Retinal pigment epithelial cell (primary cell): ENCODE data around the gene DSP.

ENCODE experiments used
- DNase-seq: peaks from one replicate; pipeline ENCODE4 v3.0.0-alpha.2; 2010; ENCODE audit warnings: low read depth
- H3K4me3 ChIP-seq: 2 replicates; pipeline ENCODE4 v1.5.1; 2011; ENCODE audit warnings: mild to moderate bottlenecking, low read length, control low read depth, moderate library complexity
- TF ChIP-seq, protein P1 (sequence below): conservative IDR thresholded peaks from 2 replicates; pipeline ENCODE4 v1.5.1; 2011; ENCODE audit warnings: low read depth, low read length, control low read depth, inconsistent platforms

Gene DSP

DNA sequence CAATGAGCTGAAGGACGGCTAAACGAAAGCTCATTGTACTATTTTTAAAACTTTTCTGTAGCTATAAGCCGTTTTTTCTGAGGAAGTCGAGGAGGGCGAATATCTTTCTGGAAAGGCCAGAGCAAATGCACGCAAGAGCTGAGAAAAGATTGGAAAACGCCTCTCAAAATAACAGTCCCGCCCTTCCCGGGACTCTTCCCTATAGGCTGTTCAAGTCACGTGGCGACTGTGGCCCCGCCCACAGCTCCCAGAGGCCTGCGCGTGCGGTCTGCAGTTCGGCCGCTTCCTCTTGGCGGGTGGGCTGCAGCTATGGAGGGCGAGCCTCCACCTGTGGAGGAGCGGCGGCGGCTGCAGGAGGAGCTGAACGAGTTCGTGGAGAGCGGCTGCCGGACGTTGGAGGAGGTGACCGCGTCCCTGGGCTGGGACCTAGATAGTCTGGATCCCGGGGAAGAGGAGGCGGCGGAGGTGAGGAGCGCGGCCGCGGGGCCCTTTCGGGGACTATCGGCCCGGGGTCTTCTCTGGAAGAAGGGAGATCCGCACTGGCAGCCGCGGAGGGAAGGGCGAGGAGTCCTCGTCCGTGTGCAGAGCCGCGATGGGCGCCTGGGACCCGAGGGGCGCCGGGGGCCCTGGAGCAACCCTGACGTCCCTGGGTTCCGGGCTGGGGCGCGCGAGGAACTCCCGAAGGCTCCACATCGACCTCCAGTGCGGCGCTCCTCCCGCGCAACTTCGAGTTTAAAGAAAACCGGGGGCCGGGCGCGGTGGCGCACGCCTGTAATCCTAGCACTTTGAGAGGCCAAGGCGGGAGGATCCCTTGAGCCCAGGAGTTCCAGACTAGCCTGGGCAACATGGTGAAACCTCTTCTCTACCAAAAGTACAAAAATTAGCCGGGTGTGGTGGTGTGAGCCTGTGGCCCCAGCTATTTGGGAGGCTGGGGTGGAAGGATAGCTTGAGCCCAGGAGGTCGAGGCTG, 48.8 kb downstream of the DSP start, which contains the start of gene SNRNP48:
TSS of gene SNRNP48 (plus strand) at position 250 of the 969 bp plus-strand sequence. CDS start at position 310, 60 bp downstream.
- peak within 1 kb of the TSS; percentile 76 for H3K4me3 ChIP-seq
- peak; percentile 69 for DNase-seq
- TF ChIP-seq, protein P1, sequence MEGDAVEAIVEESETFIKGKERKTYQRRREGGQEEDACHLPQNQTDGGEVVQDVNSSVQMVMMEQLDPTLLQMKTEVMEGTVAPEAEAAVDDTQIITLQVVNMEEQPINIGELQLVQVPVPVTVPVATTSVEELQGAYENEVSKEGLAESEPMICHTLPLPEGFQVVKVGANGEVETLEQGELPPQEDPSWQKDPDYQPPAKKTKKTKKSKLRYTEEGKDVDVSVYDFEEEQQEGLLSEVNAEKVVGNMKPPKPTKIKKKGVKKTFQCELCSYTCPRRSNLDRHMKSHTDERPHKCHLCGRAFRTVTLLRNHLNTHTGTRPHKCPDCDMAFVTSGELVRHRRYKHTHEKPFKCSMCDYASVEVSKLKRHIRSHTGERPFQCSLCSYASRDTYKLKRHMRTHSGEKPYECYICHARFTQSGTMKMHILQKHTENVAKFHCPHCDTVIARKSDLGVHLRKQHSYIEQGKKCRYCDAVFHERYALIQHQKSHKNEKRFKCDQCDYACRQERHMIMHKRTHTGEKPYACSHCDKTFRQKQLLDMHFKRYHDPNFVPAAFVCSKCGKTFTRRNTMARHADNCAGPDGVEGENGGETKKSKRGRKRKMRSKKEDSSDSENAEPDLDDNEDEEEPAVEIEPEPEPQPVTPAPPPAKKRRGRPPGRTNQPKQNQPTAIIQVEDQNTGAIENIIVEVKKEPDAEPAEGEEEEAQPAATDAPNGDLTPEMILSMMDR, result no peak

DNA sequence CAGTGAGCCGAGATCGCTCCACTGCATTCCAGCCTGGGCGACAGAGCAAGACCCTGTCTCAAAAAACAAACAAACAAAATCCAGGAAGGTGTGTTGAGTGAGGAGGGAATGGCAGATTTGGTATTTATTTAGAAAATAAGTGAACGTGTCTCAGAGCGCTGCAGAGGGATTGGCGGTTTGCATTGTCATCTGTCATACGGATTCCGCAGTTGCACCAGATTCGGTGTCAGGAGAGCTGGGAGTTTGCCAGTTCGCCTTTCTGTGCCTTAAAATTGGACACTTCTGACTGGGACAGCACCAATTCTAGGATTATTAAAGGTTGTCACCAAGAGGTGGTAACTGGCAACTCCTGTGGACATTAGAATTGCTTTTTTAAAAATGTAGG, 49.4 kb downstream of the DSP start:
- peak overlapping the region; percentile 76 for H3K4me3 ChIP-seq
- DNase-seq, result no peak
- TF ChIP-seq, protein P1, result no peak

DNA sequence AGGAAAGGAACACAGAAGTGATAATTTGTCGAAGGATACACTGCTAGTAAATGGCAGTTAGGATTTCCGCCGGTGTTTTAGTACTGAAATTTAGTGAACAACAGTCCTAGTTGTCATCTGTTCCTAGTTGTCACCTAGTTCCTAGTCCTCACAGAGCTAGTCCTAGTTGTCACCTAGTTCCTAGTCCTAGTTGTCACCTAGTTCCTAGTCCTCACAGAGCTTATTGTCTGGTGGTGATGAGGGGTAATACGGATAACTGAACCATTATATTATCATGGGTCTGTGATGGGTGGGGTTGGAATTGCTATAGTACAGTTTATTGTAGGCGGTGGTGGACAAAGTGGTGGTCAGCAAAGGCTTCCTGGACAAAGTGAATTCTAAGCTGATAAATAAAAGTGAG, 50.3 kb downstream of the DSP start:
- H3K4me3 ChIP-seq, result no peak overlapping the region
- TF ChIP-seq, protein P1, result no peak
- no peak for DNase-seq

DNA sequence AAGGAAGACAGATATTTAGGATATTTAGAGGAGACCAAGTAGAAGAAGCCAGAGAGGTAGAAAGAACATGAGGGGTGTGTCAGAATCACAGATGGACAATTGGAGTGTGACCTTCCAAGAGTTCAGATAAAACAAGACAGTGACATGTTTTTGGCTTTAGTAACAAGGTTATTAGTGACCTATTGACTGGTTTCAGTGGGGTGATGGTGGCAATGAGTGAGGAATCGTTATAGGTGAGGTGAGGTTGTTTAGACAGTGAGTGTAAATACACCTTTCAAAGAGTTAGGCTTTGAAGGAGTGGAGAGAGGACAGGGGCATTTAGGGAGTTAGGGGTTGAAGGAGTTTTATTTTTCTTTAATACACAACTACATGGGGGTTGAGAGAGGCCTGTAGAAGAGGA, 51.8 kb downstream of the DSP start:
- H3K4me3 ChIP-seq, result no peak overlapping the region
- TF ChIP-seq, protein P1, result no peak
- DNase-seq, result no peak

GRCh38 chr6:7594579-7595125, 53.2 kb downstream of the DSP start:
- DNase-seq, result no peak

DNA sequence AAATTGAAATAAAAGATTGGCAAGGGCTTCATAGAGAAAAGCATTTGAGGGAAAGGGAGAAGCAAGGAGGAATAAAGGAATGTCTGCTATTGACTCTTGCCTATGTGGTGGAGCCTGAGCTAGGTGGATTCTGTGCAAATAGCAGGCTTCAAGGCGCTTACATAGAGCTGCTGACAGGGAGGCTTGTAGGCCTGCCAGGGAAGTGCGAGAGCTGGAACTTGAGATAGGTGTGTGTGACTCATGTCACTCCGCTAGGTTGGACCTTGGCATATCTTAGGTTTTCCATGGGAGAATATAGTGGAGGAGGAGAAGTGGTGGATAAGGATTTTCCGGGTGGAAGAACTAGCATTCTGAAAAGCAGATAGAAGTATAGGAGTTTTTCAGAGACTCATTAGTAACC, 62.5 kb downstream of the DSP start:
- TF ChIP-seq, protein P1, result no peak
- no peak for DNase-seq
- no peak overlapping the region for H3K4me3 ChIP-seq

More at GRCh38 chr6:7594579-7595125, 53.2 kb downstream of the DSP start:
- no peak overlapping the region for H3K4me3 ChIP-seq
- TF ChIP-seq, protein P1, result no peak
